IPS DF 6.9 (cell line): ENCODE measurements around the gene MTFP1.

Source experiments
- DNase-seq: peaks from one replicate; pipeline ENCODE4 v3.0.0-alpha.2; 2013; ENCODE audit warnings: low read depth, low spot score
- H3K27ac ChIP-seq: one replicate; pipeline ENCODE4 v1.5.1; 2013; ENCODE audit warnings: low read length, control low read depth
- H3K27me3 ChIP-seq: 2 replicates; pipeline ENCODE4 v1.6.1; 2013; ENCODE audit warnings: mild to moderate bottlenecking, low read length; ENCODE audit not compliant: control insufficient read depth, insufficient read depth
- H3K36me3 ChIP-seq: 2 replicates; pipeline ENCODE4 v1.6.1; 2013; ENCODE audit warnings: low read length; ENCODE audit not compliant: control insufficient read depth, insufficient read depth
- H3K4me1 ChIP-seq: 2 replicates; pipeline ENCODE4 v1.6.1; 2013; ENCODE audit warnings: low read length; ENCODE audit not compliant: control insufficient read depth, insufficient read depth
- H3K4me3 ChIP-seq: 2 replicates; pipeline ENCODE4 v1.5.1; 2013; ENCODE audit warnings: mild to moderate bottlenecking, low read length
- H3K9me3 ChIP-seq: 2 replicates; pipeline ENCODE4 v1.6.1; 2013; ENCODE audit warnings: low read length, inconsistent platforms; ENCODE audit not compliant: control insufficient read depth, insufficient read depth
- WGBS: extraction: QIAGEN DNeasy Blood & Tissue Kit; methylation state at CpG from one replicate; pipeline ENCODE4 v1.1.7; 2013; ENCODE audit warnings: mixed read lengths, missing lambda C conversion rate; ENCODE audit not compliant: insufficient read length, insufficient coverage; 5-methylcytosine and 5-hydroxymethylcytosine counted together

The MTFP1 gene

DNA sequence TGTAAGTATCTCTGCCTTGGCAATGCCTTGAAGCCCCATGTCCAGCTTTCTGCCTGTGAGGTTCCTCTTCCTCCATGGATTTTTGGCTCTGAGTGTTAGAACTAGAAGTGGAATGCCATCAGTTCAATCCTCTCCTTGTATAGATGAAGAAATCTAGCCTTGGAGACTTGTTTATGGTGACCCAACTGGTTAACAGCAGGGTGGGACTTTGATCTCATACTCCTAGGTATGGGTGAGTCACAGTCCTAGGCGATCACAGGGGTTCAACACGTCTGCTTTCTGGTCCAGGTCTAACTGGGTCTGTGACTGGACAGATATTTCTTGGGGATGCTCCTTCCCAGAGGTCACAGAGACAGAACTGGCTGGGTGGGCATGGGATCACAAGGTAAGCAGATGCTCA, 9.2 kb upstream of the MTFP1 start:
- no peaks in the 10 kb centered on the region for H3K27me3 ChIP-seq
- H3K9me3 ChIP-seq: no peaks in the 10 kb centered on the region
- H3K4me3 ChIP-seq: no peak overlapping the region
- no peak overlapping the region for H3K27ac ChIP-seq
- no CpG with 5 or more reads among the region's 2 CpGs for WGBS
- H3K36me3 ChIP-seq: peaks cover 7% of the 10 kb centered on the region; the same call in 1 of the 2 replicates
- H3K4me1 ChIP-seq: no peaks in the 10 kb centered on the region
- DNase-seq: no peak

DNA sequence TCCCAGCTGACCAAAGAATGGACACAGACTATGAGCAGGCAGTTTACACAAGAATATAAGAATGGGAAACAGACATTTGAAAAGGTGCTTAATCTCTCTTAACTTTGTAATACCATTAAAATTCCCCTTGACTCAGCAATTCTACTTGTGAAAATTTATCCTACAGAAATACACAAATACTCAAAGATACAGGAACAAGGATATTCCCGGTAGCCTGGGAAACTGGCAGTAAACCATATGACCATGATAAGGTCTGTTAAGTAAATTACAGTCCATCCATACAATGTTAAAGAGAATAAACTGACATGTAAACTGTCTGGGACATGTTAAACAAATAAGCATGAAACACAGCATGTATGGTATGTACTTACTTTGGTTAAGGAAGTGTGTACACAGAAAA, 8.7 kb upstream of the MTFP1 start:
- H3K9me3 ChIP-seq: no peaks in the 10 kb centered on the region
- 0 out of 2 replicates have a peak, but pooled peaks cover under 1% of the 10 kb centered on the region for H3K4me1 ChIP-seq
- WGBS: no CpG with 5 or more reads among the region's 1 CpG
- H3K36me3 ChIP-seq: peaks cover 7% of the 10 kb centered on the region; the same call in 1 of the 2 replicates
- no peak overlapping the region for H3K27ac ChIP-seq
- H3K4me3 ChIP-seq: no peak overlapping the region
- no peaks in the 10 kb centered on the region for H3K27me3 ChIP-seq
- no peak for DNase-seq

DNA sequence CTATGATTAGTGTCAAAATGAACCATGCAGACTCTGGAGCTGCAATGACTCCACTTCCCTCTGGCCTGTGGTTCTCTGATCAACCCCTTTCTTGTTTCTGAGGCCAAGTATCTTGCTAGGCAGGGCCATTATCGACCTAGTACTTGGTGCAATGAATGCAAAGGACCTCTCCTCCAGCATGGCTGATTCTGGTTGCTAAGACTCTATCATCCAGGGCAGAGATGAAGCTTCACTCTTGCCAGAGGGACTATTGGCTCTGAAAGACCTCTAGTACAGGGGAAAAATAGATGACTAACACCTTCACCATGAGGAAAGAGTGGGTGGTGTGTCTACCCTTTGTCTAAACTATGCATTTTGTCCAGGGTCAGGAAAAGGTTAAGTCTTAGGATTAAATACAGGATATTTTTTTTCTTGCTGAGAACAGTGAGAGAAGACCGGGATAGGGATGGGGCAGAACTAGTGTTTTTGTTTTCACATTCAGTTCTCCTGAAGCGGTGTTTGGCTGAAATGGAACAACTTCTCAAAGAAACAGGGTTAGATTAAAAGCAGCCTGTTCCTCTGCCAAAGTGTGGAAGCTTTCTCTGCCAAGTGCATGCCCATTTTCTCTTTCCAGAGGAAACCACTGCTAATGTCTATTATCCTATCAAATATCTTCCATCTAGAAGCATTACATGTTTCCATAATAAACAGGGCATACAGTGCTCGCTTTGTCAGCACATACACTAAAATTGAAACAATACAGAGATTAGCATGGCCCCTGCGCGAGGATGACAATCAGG, 5.0 kb upstream of the MTFP1 start:
- H3K27me3 ChIP-seq: no peaks in the 10 kb centered on the region
- H3K36me3 ChIP-seq: peaks cover 7% of the 10 kb centered on the region; the same call in 1 of the 2 replicates
- peaks cover 3% of the 10 kb centered on the region; the same call in 1 of the 2 replicates for H3K4me1 ChIP-seq
- no peak overlapping the region for H3K27ac ChIP-seq
- no peaks in the 10 kb centered on the region for H3K9me3 ChIP-seq
- DNase-seq: no peak
- H3K4me3 ChIP-seq: no peak overlapping the region
- no CpG with 5 or more reads among the region's 6 CpGs for WGBS

DNA sequence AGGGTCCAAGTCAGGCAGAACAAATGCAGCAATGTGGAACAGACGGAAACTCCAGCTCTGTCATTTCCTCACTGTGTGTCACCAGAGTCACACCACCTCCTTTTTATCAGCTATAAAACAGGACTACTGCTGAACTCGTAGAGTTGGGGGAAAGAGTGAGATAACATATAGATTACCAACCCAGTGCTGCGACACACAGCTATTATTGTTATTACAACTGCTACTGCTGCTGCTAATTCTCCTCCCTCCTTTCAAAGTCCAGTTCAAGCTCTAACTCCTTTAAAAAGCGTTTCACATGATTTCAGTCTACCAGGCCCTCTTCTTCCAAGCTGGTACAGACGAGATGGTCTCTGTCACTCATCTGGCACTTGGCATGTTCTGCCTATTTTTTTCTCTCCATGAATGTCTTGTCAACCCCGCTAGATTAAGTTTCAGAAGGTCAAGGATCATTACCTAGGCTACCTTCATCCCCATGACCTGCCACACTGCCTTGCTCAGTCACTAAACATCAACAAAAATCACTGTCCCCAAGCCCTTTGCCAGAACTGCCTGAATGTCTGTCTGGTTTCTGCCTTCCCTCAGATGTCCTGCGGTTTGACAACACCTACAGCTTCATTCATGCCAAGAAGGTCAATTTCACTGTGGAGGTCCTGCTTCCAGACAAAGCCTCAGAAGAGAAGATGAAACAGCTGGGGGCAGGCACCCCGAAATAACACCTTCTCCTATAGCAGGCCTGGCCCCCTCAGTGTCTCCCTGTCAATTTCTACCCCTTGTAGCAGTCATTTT, 3.7 kb upstream of the MTFP1 start:
- Histone ChIP-seq H3K27ac (no peak overlapping the region), H3K9me3 (no peaks in the 10 kb centered on the region), H3K27me3 (no peaks in the 10 kb centered on the region), H3K36me3 (peaks cover 5% of the 10 kb centered on the region; the same call in 1 of the 2 replicates), H3K4me3 (no peak overlapping the region), H3K4me1 (peaks cover 3% of the 10 kb centered on the region; the same call in 1 of the 2 replicates)
- WGBS: no CpG with 5 or more reads among the region's 8 CpGs
- DNase-seq: no peak

DNA sequence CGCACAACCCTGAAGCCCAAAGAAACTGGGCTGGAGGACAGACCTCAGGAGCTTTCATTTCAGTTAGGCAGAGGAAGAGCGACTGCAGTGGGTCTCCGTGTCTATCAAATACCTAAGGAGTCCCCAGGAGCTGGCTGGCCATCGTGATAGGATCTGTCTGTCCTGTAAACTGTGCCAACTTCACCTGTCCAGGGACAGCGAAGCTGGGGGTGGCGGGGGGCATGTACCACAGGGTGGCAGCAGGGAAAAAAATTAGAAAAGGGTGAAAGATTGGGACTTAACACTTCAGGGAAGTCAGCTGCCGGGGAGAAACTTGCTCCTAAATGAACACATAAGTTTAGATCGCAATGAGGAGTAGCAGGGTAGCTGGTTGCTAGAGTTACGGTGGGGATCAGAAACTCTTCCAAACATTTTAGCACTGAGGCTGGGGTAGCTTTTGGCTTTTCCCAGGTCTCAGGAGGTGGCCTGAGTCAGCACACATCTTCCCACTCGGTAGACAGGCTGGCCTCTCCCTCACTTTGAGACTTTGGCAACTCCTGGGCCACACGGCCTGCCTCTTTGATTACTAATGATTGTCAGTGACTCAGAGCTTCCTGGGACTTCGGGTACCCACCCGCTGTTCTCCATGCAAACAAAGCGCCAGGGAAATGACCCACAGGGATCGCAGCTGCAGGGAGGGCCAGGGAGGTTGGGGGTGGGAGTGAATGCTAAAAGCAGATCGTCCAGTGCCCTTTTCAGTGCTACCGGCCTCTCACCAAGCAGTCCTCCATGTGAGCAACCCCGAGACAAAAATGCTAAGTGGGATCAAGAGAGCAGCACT, 2.9 kb upstream of the MTFP1 start:
- Histone ChIP-seq H3K27ac (no peak overlapping the region), H3K9me3 (no peaks in the 10 kb centered on the region), H3K36me3 (peaks cover under 1% of the 10 kb centered on the region; the same call in 1 of the 2 replicates), H3K4me1 (peaks cover 3% of the 10 kb centered on the region; the same call in 1 of the 2 replicates), H3K4me3 (peak overlapping the region; percentile 39; the same call in 1 of the 2 replicates), H3K27me3 (no peaks in the 10 kb centered on the region)
- DNase-seq: no peak
- WGBS: no CpG with 5 or more reads among the region's 18 CpGs

DNA sequence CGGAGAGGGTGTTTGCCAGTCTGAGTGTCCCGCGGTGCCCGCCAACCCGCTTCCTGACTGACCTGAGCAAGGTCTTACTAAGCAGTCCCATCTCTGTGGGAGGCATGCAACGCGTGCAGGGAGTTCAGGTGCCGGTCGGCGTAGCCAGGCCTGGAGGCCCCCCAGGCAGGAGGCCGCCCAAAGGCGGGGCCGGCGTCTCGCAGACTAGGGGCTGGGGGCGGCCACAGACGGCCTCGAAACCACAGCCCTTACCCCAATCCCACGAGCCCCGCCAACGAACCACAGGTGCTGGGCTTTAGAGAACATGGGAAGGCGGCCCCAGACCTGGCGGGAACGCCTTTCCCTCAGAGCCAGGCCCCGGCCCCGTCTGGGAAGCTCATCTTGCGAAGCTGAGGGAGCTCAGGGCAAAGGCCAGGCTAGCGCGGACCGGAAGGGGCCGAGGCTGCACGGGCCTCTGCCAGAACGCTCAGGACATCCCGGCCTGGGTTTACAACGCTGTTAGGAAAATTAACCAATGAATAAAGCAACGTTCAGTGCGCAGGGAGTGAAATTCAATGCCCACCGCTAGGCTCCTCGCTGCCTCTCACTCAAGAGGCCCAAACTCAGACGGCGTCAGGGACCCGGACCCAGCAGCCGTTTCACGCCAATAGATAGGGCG, 2.1 kb upstream of the MTFP1 start:
- H3K4me1 ChIP-seq: peaks cover 3% of the 10 kb centered on the region; the same call in 1 of the 2 replicates

DNA sequence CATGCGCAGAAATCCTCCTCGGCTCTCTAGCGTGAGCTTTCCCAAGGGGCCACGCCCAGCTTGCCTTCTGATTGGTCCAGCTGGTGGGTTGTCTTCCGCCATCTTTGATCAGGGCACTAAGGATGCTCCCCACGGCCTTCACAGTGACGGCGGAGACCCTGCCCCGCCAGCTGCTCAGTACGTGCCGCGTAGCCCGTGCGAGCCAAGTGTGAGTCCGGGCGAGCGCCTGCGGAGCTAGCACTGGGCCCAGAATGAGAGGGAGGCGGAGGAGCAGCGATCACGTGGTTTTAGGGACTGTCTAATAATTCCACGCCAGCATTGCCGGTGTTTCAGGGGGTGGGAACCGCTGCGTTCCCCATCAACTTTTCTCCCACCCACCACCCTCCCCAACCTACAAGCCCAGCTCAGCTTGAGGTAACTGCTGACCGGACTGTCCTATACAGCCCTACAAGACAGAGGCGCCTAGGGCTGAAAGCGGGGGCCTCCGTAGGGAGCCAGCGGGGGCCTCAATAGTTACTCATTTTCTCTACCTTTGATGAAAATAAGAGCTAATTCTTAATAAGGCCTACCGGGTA, 1.5 kb upstream of the MTFP1 start:
- H3K27ac ChIP-seq: no peak overlapping the region
- peak; percentile 100 for DNase-seq
- no CpG with 5 or more reads among the region's 31 CpGs for WGBS
- H3K9me3 ChIP-seq: no peaks in the 10 kb centered on the region
- no peaks in the 10 kb centered on the region for H3K27me3 ChIP-seq
- peaks cover 3% of the 10 kb centered on the region; the same call in 1 of the 2 replicates for H3K4me1 ChIP-seq
- peaks cover 7% of the 10 kb centered on the region; the same call in 1 of the 2 replicates for H3K36me3 ChIP-seq
- H3K4me3 ChIP-seq: peak overlapping the region; percentile 24; the same call in 1 of the 2 replicates

More for the DNA sequence above, 2.1 kb upstream of the MTFP1 start:
- no CpG with 5 or more reads among the region's 45 CpGs for WGBS
- Histone ChIP-seq H3K36me3 (peaks cover 3% of the 10 kb centered on the region; the same call in 1 of the 2 replicates), H3K27ac (no peak overlapping the region), H3K4me3 (peak overlapping the region; percentile 39; the same call in 1 of the 2 replicates), H3K9me3 (no peaks in the 10 kb centered on the region), H3K27me3 (no peaks in the 10 kb centered on the region)
- DNase-seq: no peak

DNA sequence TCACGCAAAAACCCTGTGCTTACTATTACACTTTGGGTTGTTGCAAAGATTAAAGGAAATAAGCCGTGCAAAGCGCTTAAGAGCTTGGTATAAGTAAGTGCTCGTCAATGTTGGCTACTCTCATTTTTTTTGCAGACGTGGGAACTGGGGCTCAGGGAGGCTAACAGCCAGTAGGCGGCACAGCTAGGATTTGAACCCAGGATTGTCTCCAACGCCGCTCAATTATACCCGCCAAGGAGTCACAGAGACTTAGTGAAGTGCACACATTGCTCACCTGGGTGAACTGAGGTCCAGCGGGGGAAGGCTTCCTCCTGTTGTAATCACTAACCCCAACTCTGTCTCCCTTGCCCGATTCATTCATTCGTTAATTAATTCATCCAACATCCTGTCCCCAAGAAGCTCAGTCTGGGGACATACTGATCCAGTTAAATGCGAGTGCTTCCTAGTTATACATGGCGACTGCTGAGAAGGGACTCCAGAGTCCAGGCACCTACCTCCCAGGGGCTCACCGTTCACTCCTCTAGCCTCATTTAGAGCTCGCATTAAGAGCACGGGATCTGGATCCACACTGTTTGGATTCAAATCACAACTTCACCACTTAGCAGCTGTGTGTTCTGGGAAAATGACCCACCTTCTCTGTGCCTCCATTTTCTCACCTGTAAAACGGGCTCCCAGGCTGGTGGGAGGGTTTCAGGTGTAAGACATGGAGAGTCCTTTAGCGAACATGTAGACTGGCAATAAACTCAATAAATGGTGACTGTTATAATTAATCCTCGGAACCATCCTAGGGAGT, 838 bp upstream of the MTFP1 start:
- no CpG with 5 or more reads among the region's 20 CpGs for WGBS
- Histone ChIP-seq H3K36me3 (peaks cover 7% of the 10 kb centered on the region; the same call in 1 of the 2 replicates), H3K27ac (no peak overlapping the region), H3K4me1 (peaks cover 3% of the 10 kb centered on the region; the same call in 1 of the 2 replicates), H3K4me3 (peak overlapping the region; percentile 24; the same call in 1 of the 2 replicates), H3K9me3 (no peaks in the 10 kb centered on the region), H3K27me3 (no peaks in the 10 kb centered on the region)
- DNase-seq: no peak

DNA sequence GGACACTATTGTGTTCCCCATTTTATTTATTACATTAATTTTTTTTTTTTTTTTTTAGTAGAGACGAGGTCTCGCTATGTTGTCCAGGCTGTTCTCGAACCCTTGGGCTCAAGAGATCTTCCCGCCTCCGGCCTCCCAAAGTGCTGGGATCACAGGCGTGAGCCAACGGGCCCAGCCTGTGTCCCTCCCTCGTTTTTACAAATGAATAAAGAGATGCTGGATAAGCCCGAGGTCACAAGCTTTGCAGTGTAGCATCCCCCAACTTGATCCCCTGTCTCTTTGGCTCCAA, 297 bp upstream of the MTFP1 start:
- Histone ChIP-seq H3K9me3 (no peaks in the 10 kb centered on the region), H3K27me3 (no peaks in the 10 kb centered on the region), H3K4me3 (peak overlapping the region; percentile 84; the same call in 1 of the 2 replicates), H3K36me3 (peaks cover 7% of the 10 kb centered on the region; the same call in 1 of the 2 replicates), H3K27ac (no peak overlapping the region), H3K4me1 (peaks cover 5% of the 10 kb centered on the region; the same call in 1 of the 2 replicates)
- WGBS: no CpG with 5 or more reads among the region's 9 CpGs
- DNase-seq: no peak
